Uterus (tissue), 4 donors: Measurements from ENCODE around the gene HGFAC. TPM values are rescaled to one million over a fixed set of nuclear protein-coding genes. Genes with fewer than 3 reads are reported as not detected.

ENCODE experiments used
- DNase-seq, 2 donors: peaks; one replicate each; pipeline ENCODE4 v3.0.0-alpha.2; 2019 to 2020
- H3K27ac ChIP-seq, 2 donors: fragments of 200-600 bp; sonication (generic); 1 replicate in 1 of 2; 2 replicates in 1 of 2; pipeline ENCODE4 v1.5.1; 2016 to 2018
- H3K27me3 ChIP-seq, 2 donors: fragments of 200-600 bp; sonication (generic); one replicate each; pipeline ENCODE4 v1.5.1; 2018 to 2019; ENCODE audit warnings: control low read depth in 1 of 2
- H3K36me3 ChIP-seq, 2 donors: fragments of 200-600 bp; sonication (generic); one replicate each; pipeline ENCODE4 v1.5.1; 2019; ENCODE audit warnings: control low read depth in 1 of 2
- H3K4me1 ChIP-seq, 2 donors: fragments of 200-600 bp; sonication (generic); one replicate each; pipeline ENCODE4 v1.5.1; 2018 to 2019; ENCODE audit warnings: control low read depth in 1 of 2
- H3K4me3 ChIP-seq, 2 donors: fragments of 200-600 bp; sonication (generic); 1 replicate in 1 of 2; 2 replicates in 1 of 2; pipeline ENCODE4 v1.5.1; 2018 to 2019; ENCODE audit warnings: mild to moderate bottlenecking in 1 of 2
- H3K9me3 ChIP-seq, 2 donors: fragments of 200-600 bp; sonication (generic); one replicate each; pipeline ENCODE4 v1.5.1; 2019; ENCODE audit warnings: control low read depth in 1 of 2
- CTCF ChIP-seq, 4 experiments: fragments of 200-600 bp in 2 of 4; fragments of 450-650 bp in 2 of 4; sonication (generic) in 2 of 4; IDR thresholded peaks; one replicate each; pipeline ENCODE4 v1.5.1; 2016 to 2019; ENCODE audit warnings: antibody characterized with exemption in 4 of 4, mild to moderate bottlenecking in 2 of 4, moderate library complexity in 1 of 4
- POLR2A ChIP-seq, 2 donors: fragments of 450-650 bp; IDR thresholded peaks; one replicate each; pipeline ENCODE4 v1.6.1; 2016; ENCODE audit warnings: antibody characterized with exemption in 2 of 2, mild to moderate bottlenecking in 1 of 2, moderate library complexity in 1 of 2
- intact Hi-C: fragments of 100-400 bp; cut with DNase I; formaldehyde crosslinking; loops from one replicate; pipeline ENCODE4 v1.15.1; 2023; ENCODE audit warnings: low total_unique reads
- total RNA-seq, 4 donors: library from RNA; depleted of rRNA in 3 of 4; stranded (reverse); fragments of >200 nt in 3 of 4; gene quantifications; one replicate each; pipeline versions ENCODE4 v1.1.0 to v1.2.4, GENCODE V29; 2014 to 2023
- donor health status: DM: yes; HTN: yes; CAD: no.

HGFAC gene
- total RNA-seq, 4 donors from 2014 or later, result 0.28 to 3.1 TPM; not detected in 2

- Histone ChIP-seq H3K4me3 (no peak overlapping the region), H3K27me3 (no peaks in the 10 kb centered on the region), H3K9me3 (no peaks in the 10 kb centered on the region), H3K4me1 (no peaks in the 10 kb centered on the region), H3K36me3 (no peaks in the 10 kb centered on the region), H3K27ac (no peak overlapping the region)
- DNase-seq, result no peak
- intact Hi-C loops, result no loop called here
- TF ChIP-seq POLR2A (IDR thresholded peaks at IDR 0.05), result no peak
- TF ChIP-seq CTCF (IDR thresholded peaks at IDR 0.05), result no peak
Observed at GRCh38 chr4:3447431-3448395, 5.9 kb downstream of the HGFAC start.

GRCh38 chr4:3449047-3449573 lies 7.3 kb downstream of the HGFAC start:
- H3K4me3 ChIP-seq, result no peak overlapping the region
- intact Hi-C loops, result no loop called here

GRCh38 chr4:3449574-3450534 lies 8.1 kb downstream of the HGFAC start:
- no peak for DNase-seq
- intact Hi-C loops, result no loop called here
- Histone ChIP-seq H3K36me3 (no peaks in the 10 kb centered on the region), H3K9me3 (no peaks in the 10 kb centered on the region), H3K27me3 (no peaks in the 10 kb centered on the region), H3K27ac (no peak overlapping the region), H3K4me3 (no peak overlapping the region), H3K4me1 (no peaks in the 10 kb centered on the region)
- TF ChIP-seq POLR2A (IDR thresholded peaks at IDR 0.05) (no peak), CTCF (IDR thresholded peaks at IDR 0.05) (no peak)

More at GRCh38 chr4:3449047-3449573, 7.3 kb downstream of the HGFAC start:
- H3K27ac ChIP-seq, result no peak overlapping the region
- H3K4me1 ChIP-seq, result no peaks in the 10 kb centered on the region
- DNase-seq, result no peak
- no peaks in the 10 kb centered on the region for H3K27me3 ChIP-seq
- TF ChIP-seq CTCF (IDR thresholded peaks at IDR 0.05) (no peak), POLR2A (IDR thresholded peaks at IDR 0.05) (no peak)
- H3K36me3 ChIP-seq, result no peaks in the 10 kb centered on the region
- H3K9me3 ChIP-seq, result no peaks in the 10 kb centered on the region

- Histone ChIP-seq H3K4me3 (no peak overlapping the region), H3K9me3 (no peaks in the 10 kb centered on the region), H3K27ac (no peak overlapping the region), H3K4me1 (no peaks in the 10 kb centered on the region), H3K36me3 (no peaks in the 10 kb centered on the region), H3K27me3 (no peaks in the 10 kb centered on the region)
- intact Hi-C loops, result no loop called here
- no peak for DNase-seq
- TF ChIP-seq POLR2A (IDR thresholded peaks at IDR 0.05) (no peak), CTCF (IDR thresholded peaks at IDR 0.05) (no peak)
Observed at GRCh38 chr4:3450643-3451042, 8.9 kb downstream of the HGFAC start.
